B cell (primary cell): Measurements from ENCODE around the gene PGLYRP2. TPM values are rescaled to one million over a fixed set of nuclear protein-coding genes. Genes with fewer than 3 reads are reported as not detected.
A peak's percentile ranks its signal among the peaks of the same experiment; 100 is the strongest.

Experiments
- ATAC-seq: fragments of 200-7000 bp; cut with Tn5 transposase; one replicate; pipeline ENCODE4 v1.10.0; 2021; ENCODE audit warnings: low read depth, mild to moderate bottlenecking, moderate number of reproducible peaks, moderate library complexity
- CTCF ChIA-PET: fragments of 350-600 bp; sonication (Branson Sonifier 250); formaldehyde crosslinking; loops from one replicate; lab custom pipeline; 2021; ENCODE audit warnings: antibody characterized with exemption, inconsistent platforms; lab: Charles Lee
- POLR2A ChIA-PET: fragments of 350-600 bp; sonication (Branson Sonifier 250); formaldehyde crosslinking; loops from one replicate; lab custom pipeline; 2021; ENCODE audit warnings: antibody characterized with exemption; lab: Charles Lee
- DNase-seq: peaks from one replicate; pipeline ENCODE4 v3.0.0; 2013
- H2AFZ ChIP-seq: 2 replicates; pipeline ENCODE4 v1.6.1; 2012; ENCODE audit warnings: mild to moderate bottlenecking, low read depth, low read length; ENCODE audit not compliant: insufficient read depth, poor library complexity, severe bottlenecking
- H3K27ac ChIP-seq, 2 donors: 1 replicate in 1 of 2; 2 replicates in 1 of 2; pipeline ENCODE4 v1.5.1; 2012 to 2013; ENCODE audit warnings: low read length in 2 of 2, mild to moderate bottlenecking in 2 of 2, moderate library complexity in 1 of 2
- H3K27me3 ChIP-seq, 4 experiments: fragments of 200-600 bp in 1 of 4; sonication (generic) in 1 of 4; replicated peaks in 1 of 4; 1 replicate in 2 of 4; 2 replicates in 2 of 4; pipeline versions ENCODE4 v1.6.1 to v1.7.0; 2013 to 2016; ENCODE audit warnings: low read length in 3 of 4, mild to moderate bottlenecking in 2 of 4, mixed read lengths in 1 of 4, moderate library complexity in 1 of 4; ENCODE audit not compliant: insufficient read depth in 4 of 4, control insufficient read depth in 3 of 4; ENCODE audit errors: control extremely low read depth in 1 of 4
- H3K36me3 ChIP-seq, 2 experiments: replicated peaks in 1 of 2; 1 replicate in 1 of 2; 2 replicates in 1 of 2; pipeline versions ENCODE4 v1.6.1 to v1.7.1; 2013; ENCODE audit warnings: low read length in 1 of 2; ENCODE audit not compliant: insufficient read depth in 2 of 2, control insufficient read depth in 1 of 2; ENCODE audit errors: control extremely low read depth in 1 of 2, extremely low read depth in 1 of 2
- H3K4me1 ChIP-seq, 2 donors: fragments of 200-600 bp in 1 of 2; sonication (generic) in 1 of 2; 1 replicate in 1 of 2; 2 replicates in 1 of 2; pipeline versions ENCODE4 v1.5.1 to v1.6.1; 2013 to 2017; ENCODE audit warnings: low read length in 2 of 2; ENCODE audit not compliant: control insufficient read depth in 2 of 2, insufficient read depth in 2 of 2
- H3K4me2 ChIP-seq: replicated peaks from 2 replicates; pipeline ENCODE3; 2012; ENCODE audit warnings: mild to moderate bottlenecking, low read depth, low read length; ENCODE audit not compliant: poor library complexity, severe bottlenecking
- H3K4me3 ChIP-seq, 5 experiments: fragments of 200-600 bp in 1 of 5; sonication (generic) in 1 of 5; 1 replicate in 3 of 5; 2 replicates in 2 of 5; pipeline versions ENCODE4 v1.5.1 to v1.7.0; 2011 to 2016; ENCODE audit warnings: low read length in 4 of 5, mild to moderate bottlenecking in 4 of 5, low read depth in 2 of 5, control low read depth in 1 of 5, moderate library complexity in 1 of 5; ENCODE audit not compliant: insufficient read depth in 1 of 5; ENCODE audit errors: control extremely low read depth in 1 of 5, extremely low read depth in 1 of 5
- H3K79me2 ChIP-seq: fragments of 200-600 bp; sonication (generic); one replicate; pipeline ENCODE4 v1.6.0; 2016; ENCODE audit warnings: low read length; ENCODE audit not compliant: control insufficient read depth, insufficient read depth
- H3K9ac ChIP-seq: fragments of 200-600 bp; sonication (generic); 2 replicates; pipeline ENCODE4 v1.6.1; 2017; ENCODE audit warnings: mild to moderate bottlenecking, low read length, moderate library complexity
- H3K9me3 ChIP-seq, 3 donors: one replicate each; pipeline versions ENCODE4 v1.6.1 to v1.7.1; 2013; ENCODE audit warnings: low read length in 2 of 3; ENCODE audit not compliant: control insufficient read depth in 2 of 3, insufficient read depth in 1 of 3; ENCODE audit errors: control extremely low read depth in 1 of 3
- H4K20me1 ChIP-seq: 2 replicates; pipeline ENCODE4 v1.6.0; 2012; ENCODE audit warnings: mild to moderate bottlenecking, low read length; ENCODE audit not compliant: insufficient read depth, control insufficient read depth, poor library complexity, severe bottlenecking
- H3K27ac Mint-ChIP-seq: one replicate; pipeline ENCODE4 v1.8.0; 2021; ENCODE audit warnings: mixed read lengths
- H3K27me3 Mint-ChIP-seq: one replicate; pipeline ENCODE4 v1.8.0; 2021; ENCODE audit warnings: mixed read lengths
- H3K4me1 Mint-ChIP-seq: one replicate; pipeline ENCODE4 v1.8.0; 2021; ENCODE audit warnings: mixed read lengths
- H3K4me3 Mint-ChIP-seq: one replicate; pipeline ENCODE4 v1.8.0; 2021; ENCODE audit warnings: mixed read lengths
- H3K9me3 Mint-ChIP-seq: one replicate; pipeline ENCODE4 v1.8.0; 2022; ENCODE audit warnings: mixed read lengths; ENCODE audit not compliant: insufficient read depth
- CTCF ChIP-seq: fragments of 200-600 bp; IDR thresholded peaks from one replicate; pipeline ENCODE4 v1.8.0; 2022; ENCODE audit warnings: antibody characterized with exemption, mild to moderate bottlenecking
- EZH2 ChIP-seq: IDR thresholded peaks from 2 replicates; pipeline ENCODE4 v1.6.1; 2012; ENCODE audit warnings: borderline replicate concordance, low read depth, mild to moderate bottlenecking, moderate library complexity, low read length; ENCODE audit not compliant: insufficient read depth, poor library complexity, severe bottlenecking
- WGBS: methylation state at CpG from one replicate; pipeline ENCODE4 v1.1.5; 2013; ENCODE audit warnings: missing lambda C conversion rate; ENCODE audit not compliant: insufficient coverage; 5-methylcytosine and 5-hydroxymethylcytosine counted together
- intact Hi-C: fragments of 100-400 bp; cut with micrococcal nuclease; formaldehyde crosslinking; loops from one replicate; pipeline ENCODE4 v1.10.0; 2022
- polyA plus RNA-seq: library from polyadenylated mRNA; depleted of rRNA; stranded (reverse); fragments of >200 nt; gene quantifications from 2 replicates; pipeline ENCODE4 v1.2.3, GENCODE V29; 2012
- total RNA-seq, 2 donors: library from RNA; stranded (reverse); fragments of 120-200 nt in 1 of 2; gene quantifications; 1 replicate in 1 of 2; 2 replicates in 1 of 2; pipeline versions ENCODE4 v1.2.3 to v1.2.4, GENCODE V29; 2013 to 2022

Gene PGLYRP2
- total and polyA plus RNA-seq, 2 donors (not counting 1 experiment from before 2014, with no cell fraction given), result not detected

- H3K9me3 ChIP-seq, result peaks cover 0 to 8% (median 0%) of the 10 kb centered on the region in 3 donors
- Mint-ChIP-seq H3K4me1 (peaks cover 38% of the 10 kb centered on the region), H3K4me3 (peak overlapping the region; percentile 82), H3K9me3 (no peaks in the 10 kb centered on the region), H3K27me3 (peaks cover 23% of the 10 kb centered on the region), H3K27ac (peak overlapping the region; percentile 61)
- H4K20me1 ChIP-seq, result no peaks in the 10 kb centered on the region
- H3K9ac ChIP-seq, result peak overlapping the region; percentile 49
- WGBS, result 50% methylated on average over 12 of the region's 12 CpGs
- ChIA-PET POLR2A (no interaction called here), CTCF (interaction anchor here (1.9 kb wide), 1 partner anchor 86 kb away, joined by 5 read pairs; no protein-coding TSS in a partner anchor)
- intact Hi-C loops, result no loop called here
- H3K27me3 ChIP-seq, result peaks cover 0 to 24% (median 8%) of the 10 kb centered on the region in 4 experiments
- ATAC-seq, result no peak
- H3K36me3 ChIP-seq, result no peaks in the 10 kb centered on the region
- H3K79me2 ChIP-seq, result peaks cover 36% of the 10 kb centered on the region
- H3K4me3 ChIP-seq, result peak overlapping the region in 2 of 5 experiments; percentile 38 to 44
- H2AFZ ChIP-seq, result peak overlapping the region; percentile 38
- no peak for DNase-seq
- TF ChIP-seq EZH2 (no peak), CTCF (no peak)
- no peak overlapping the region for H3K27ac ChIP-seq
- peaks cover 29 to 37% of the 10 kb centered on the region in 2 donors for H3K4me1 ChIP-seq
- H3K4me2 ChIP-seq, result peak overlapping the region; percentile 84
Measured at GRCh38 chr19:15468675-15469512, 10.4 kb downstream of the PGLYRP2 start.
